NK-92 (cell line): ENCODE data around the gene ABLIM2.

Experiments used
- DNase-seq: peaks from one replicate; lab custom pipeline; 2025; ENCODE audit not compliant: unreplicated experiment; lab: John Stamatoyannopoulos, UW

Gene ABLIM2

GRCh38 chr4:8087921-8088495, 70.6 kb downstream of the ABLIM2 start:
- no peak for DNase-seq

- no peak for DNase-seq
Observed at GRCh38 chr4:8086783-8087445, 71.7 kb downstream of the ABLIM2 start.

DNA sequence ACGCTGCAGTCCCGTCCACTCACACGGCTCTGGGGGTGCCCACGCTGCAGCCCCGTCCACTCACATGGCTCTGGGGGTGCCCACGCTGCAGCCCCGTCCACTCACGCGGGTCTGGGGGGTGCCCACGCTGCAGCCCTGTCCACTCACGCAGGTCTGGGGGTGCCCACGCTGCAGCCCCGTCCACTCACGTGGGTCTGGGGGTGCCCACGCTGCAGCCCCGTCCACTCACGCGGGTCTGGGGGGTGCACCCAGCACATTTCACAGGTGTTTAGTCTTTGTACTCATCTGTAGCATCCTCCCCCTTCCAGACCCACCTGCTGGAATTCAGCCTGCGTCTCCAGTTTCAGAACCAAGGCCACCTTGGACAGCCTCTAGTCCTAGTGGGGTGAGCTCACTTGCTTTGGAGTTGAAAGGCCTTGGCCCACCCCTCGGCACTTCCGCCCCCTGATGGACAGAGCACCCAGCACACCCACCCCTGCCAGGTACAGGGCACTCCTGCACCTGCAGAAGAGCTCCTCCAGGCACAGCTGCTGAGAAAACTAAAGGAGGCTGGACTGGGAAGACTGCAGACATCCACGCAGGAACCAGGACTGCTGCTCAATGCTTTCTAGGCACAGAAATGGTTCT, 73.0 kb downstream of the ABLIM2 start:
- no peak for DNase-seq

DNA sequence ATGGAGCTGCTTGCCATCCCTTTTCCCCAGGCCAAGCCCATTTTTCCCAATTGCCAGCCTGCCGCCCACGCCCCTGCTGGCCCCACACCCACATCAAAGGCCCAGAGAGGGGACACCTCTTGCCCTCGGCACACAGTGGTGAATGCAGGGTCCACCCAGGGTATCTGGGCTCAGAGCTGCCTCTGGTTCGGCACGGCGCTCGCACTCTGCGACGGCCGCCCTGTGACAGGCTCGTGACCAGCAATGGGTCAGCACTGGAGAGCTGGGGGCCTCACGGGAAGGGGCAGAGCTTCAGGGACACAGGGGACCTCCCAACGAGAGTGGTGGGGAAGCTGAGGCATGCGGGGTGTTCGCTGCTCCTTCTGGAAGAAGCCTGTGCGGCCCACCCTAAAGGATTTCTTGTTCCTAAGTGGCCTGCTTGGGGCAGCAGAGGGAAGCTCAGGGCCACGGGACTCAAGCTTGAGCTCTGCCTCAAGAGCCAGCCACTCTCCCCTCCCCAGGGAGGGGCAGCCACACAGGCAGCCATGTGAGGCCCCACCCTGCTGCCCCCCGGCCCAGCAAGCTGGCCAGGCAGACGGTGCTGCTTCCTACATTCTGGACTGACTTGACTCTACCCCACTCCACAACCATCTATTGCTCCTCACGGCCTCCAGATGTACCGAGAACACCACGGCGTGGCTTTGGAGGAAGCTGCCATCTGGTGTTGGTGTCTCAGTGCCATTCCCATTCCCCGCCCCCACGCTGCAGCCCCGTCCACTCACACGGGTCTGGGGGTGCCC, 73.7 kb downstream of the ABLIM2 start:
- DNase-seq = no peak

GRCh38 chr4:8084031-8084660, 74.5 kb downstream of the ABLIM2 start:
- no peak for DNase-seq

GRCh38 chr4:8083086-8083825, 75.4 kb downstream of the ABLIM2 start:
- no peak for DNase-seq

- no peak for DNase-seq
Observed at GRCh38 chr4:8082517-8083055, 76.0 kb downstream of the ABLIM2 start.

DNA sequence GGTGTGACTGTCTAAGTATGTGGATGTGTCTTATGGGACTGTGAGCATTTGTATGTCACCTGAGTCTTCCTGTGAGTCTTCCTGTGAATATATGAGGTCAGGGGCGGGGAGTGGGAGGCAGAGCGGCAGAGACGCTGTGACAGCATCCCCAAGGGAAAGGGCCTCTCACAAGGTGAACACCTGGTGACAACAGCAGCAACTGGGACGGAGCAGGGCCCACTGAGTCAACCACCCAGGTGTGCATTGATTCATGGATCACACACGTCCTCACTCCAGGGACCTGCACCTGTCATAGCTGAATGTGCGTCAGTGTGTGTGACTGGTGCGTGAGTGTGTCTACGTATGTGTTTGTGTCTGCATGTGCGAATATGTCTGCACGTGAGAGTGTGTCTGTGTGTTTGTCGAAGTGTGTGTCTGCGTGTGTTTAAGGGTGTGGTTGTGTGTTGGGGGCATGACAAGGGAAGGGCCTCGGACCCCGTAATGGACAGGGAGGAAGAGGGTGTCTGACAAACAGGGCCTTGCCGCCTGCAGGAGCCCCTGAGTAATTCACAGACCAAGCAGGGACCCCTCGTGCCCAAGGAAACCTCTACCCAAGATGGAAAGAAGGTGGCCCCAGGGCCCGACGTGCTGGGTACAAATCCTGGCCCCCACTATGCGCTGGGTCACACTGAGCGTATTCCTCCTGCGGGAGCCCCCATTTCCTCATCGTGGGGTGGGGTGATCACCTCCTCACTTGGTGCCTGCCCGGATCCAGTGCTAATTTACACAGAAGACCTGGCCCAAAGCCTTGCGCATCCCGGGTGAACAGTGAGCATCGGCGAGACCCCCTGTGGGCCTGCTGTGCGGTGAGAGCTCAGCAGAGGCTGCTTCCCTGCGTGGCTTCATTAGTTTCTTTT, 76.7 kb downstream of the ABLIM2 start:
- no peak for DNase-seq

- DNase-seq = no peak
Observed at GRCh38 chr4:8081171-8081570, 77.4 kb downstream of the ABLIM2 start.

DNA sequence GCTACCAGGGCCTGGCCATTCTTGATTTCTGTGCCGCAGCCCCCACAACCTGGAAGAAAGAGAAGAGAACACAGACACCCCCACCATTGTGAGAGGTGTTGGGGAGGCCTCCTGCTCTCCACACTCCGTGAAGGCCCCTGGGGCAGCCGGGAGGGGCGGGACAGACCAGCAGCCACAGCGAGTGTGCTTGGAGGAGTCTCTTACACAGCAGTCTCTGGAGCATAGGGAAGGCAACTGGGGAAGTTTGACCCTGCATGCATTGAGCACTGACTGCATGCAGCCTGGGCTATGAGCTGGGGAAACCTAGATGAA, 77.9 kb downstream of the ABLIM2 start:
- no peak for DNase-seq

- DNase-seq = no peak
Observed at GRCh38 chr4:8079916-8080753, 78.5 kb downstream of the ABLIM2 start.

GRCh38 chr4:8079031-8079885, 79.4 kb downstream of the ABLIM2 start:
- DNase-seq = no peak

GRCh38 chr4:8078610-8079015, 80.0 kb downstream of the ABLIM2 start:
- no peak for DNase-seq

- no peak for DNase-seq
Observed at GRCh38 chr4:8078109-8078494, 80.5 kb downstream of the ABLIM2 start.

- no peak for DNase-seq
Observed at GRCh38 chr4:8077181-8078108, 81.2 kb downstream of the ABLIM2 start.

- DNase-seq = no peak
Observed at GRCh38 chr4:8076023-8076422, 82.6 kb downstream of the ABLIM2 start.
